Measurements from ENCODE around the gene HLA-DOB.

Gene HLA-DOB

GRCh38 chr6:32855467-32856174 is 38.8 kb upstream of the HLA-DOB start:
- H3K4me3 ChIP-seq (replicated peaks; ENCODE audit: low read depth, low read length) = no peak overlapping the region
- TF ChIP-seq CTCF (IDR thresholded peaks at IDR 0.05; ENCODE audit: low read length, missing control alignments) = no peak
- no peak for DNase-seq (ENCODE audit: low read depth)

DNA sequence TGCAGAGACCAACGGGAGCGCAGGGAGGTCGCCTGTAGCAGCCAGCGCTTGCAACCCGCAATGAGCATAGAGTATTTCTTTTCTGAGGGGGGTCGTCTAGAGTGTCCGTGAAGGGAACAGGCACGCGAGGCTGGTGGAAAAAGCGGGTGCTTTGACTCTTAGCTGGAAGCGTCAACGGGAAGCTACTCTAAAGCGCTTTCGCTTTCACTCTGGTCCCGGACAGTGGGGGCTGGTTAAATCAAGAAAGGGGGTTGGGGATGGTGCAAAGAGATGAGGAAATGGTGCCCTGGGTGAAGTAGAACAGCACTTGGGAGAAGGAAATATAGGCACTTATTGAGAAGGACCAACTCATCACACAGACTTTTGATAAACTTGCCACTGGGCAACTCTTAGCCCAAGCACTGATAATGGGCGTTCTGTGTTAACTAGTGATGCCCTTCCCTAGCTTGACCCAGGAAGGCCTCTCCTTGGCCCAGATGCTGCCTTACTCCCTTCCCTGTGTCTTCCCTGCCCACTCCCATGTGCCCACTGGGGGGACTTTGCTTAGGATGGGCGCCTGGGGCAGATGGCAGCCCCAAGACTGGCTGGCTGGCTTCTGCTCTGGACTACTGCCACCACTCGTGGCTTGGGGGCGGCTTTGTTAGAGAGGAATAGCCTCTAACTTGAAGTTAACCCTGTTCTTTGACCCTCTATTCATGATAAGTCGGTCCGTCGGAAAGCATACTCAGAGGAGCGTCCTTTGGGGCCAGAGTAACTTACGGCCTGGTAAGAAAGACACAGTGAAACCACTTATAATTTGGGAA is 37.8 kb upstream of the HLA-DOB start:
- peak; percentile 23 for DNase-seq (ENCODE audit: low read depth)

DNA sequence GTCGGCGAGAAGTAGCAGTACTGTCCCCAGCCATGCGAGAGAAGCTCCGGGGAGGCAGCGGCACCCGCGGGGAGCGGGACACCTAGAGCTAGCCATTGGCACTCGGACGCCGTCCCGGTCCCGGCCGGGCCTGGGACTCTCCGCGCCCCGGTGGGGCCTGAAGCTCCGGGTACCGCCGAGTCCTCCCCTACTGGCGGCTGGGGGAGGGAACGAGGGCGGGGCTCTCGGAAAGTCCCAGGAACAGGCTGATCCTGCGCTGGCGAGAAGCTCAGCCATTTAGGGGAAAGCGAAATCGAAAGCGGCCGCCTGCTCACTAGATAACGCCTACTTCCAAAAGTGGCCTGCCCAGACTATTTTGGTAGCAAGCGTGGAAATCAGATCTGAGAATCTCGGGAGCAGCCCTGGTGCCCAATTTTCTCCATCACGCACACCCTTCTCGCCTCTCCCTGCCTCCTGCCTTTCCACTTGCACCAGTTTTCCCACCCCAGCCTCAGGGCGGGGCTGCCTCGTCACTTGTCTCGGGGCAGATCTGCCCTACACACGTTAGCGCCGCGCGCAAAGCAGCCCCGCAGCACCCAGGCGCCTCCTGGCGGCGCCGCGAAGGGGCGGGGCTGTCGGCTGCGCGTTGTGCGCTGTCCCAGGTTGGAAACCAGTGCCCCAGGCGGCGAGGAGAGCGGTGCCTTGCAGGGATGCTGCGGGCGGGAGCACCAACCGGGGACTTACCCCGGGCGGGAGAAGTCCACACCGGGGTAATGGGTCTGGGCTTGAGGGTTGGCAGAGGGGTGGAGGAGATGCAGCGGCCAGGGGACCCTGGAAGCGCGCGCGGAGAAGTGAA is 37.0 kb upstream of the HLA-DOB start, which contains the start of the genes PSMB9 and TAP1:
Gene PSMB9, plus strand, starts transcription at position 652 of the 835 bp plus-strand sequence. Its CDS starts 38 bp downstream, at position 690.
Gene TAP1, minus strand, starts transcription at position 164 of the 835 bp plus-strand sequence. Its CDS starts 68 bp downstream, at position 96.
- H3K4me3 ChIP-seq (replicated peaks; ENCODE audit: low read depth, low read length) = peak within 1 kb of the TSS; percentile 89
- peak; percentile 41 for TF ChIP-seq CTCF (IDR thresholded peaks at IDR 0.05; ENCODE audit: low read length, missing control alignments)
- peak; percentile 92 for DNase-seq (ENCODE audit: low read depth)

More for the DNA sequence above, 37.8 kb upstream of the HLA-DOB start:
- H3K4me3 ChIP-seq (replicated peaks; ENCODE audit: low read depth, low read length) = peak overlapping the region; percentile 89
- no peak for TF ChIP-seq CTCF (IDR thresholded peaks at IDR 0.05; ENCODE audit: low read length, missing control alignments)

DNA sequence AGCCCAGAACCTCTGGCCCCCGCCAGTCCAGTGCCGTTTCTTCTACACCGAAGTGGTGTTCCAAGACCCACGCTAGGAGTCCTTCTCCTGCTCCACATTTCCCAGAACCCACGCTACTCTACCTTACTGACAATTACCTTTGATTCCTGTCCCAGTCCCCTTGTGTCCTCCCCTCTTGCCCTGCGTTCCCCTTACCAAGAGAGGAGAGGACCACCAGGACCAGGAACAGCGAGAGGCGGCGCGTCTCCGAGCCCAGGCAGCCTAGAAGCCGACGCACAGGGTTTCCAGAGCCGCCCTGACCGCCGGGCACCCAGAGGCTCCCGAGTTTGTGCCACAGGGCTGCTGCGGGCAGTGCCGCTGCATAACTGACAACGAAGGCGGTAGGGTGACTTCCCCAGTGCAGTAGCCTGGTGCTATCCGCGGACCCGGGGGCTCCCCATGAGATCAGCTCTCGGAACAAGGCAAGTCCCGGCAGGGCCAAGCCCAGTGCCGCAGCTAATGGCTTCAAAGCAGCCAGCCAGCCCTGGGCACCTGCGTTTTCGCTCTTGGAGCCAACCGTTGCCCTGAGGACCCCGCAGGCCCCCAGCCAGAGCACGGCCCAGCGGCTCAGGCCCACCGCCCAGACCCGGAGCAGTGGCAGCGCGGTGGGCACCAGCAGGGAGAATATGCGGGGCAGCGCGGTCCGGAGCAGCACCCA is 36.2 kb upstream of the HLA-DOB start:
- TF ChIP-seq CTCF (IDR thresholded peaks at IDR 0.05; ENCODE audit: low read length, missing control alignments) = no peak
- DNase-seq (ENCODE audit: low read depth) = peak; percentile 24
- peak overlapping the region; percentile 89 for H3K4me3 ChIP-seq (replicated peaks; ENCODE audit: low read depth, low read length)

GRCh38 chr6:32852018-32852843 is 35.4 kb upstream of the HLA-DOB start:
- no peak for TF ChIP-seq CTCF (IDR thresholded peaks at IDR 0.05; ENCODE audit: low read length, missing control alignments)
- H3K4me3 ChIP-seq (replicated peaks; ENCODE audit: low read depth, low read length) = peak overlapping the region; percentile 89
- DNase-seq (ENCODE audit: low read depth) = peak; percentile 4
